T47D (cell line): ENCODE measurements around the gene DBN1.
"Not testable (repeated sequence)": the region's sequence is repeated elsewhere in the genome, so short reads cannot be mapped to it uniquely, and the experiment has no call there.

Experiments used
- DNase-seq, 2 experiments: peaks; one replicate each; pipeline versions ENCODE4 v3.0.0 to v3.0.0-alpha.2; 2011 to 2012; ENCODE audit warnings: low read depth in 1 of 2, low spot score in 1 of 2
- JUND ChIP-seq: IDR thresholded peaks from 2 replicates; pipeline ENCODE4 v1.6.1; 2012; ENCODE audit warnings: low read depth
- in situ Hi-C: cut with HindIII; loops from 2 replicates; pipeline ENCODE4 v1.10.0; 2016; ENCODE audit warnings: low sequenced_read_pairs, low pct_unique_long_range_greater_than_20kb

DBN1 gene

GRCh38 chr5:177493795-177494345 is 20.4 kb upstream of the DBN1 start:
- no peak for DNase-seq
- in situ Hi-C loops = no loop called here
- TF ChIP-seq JUND = no peak

GRCh38 chr5:177492841-177493240 is 19.4 kb upstream of the DBN1 start:
- DNase-seq = no peak
- in situ Hi-C loops = no loop called here
- no peak for TF ChIP-seq JUND

- in situ Hi-C loops = no loop called here
- DNase-seq = no peak
- TF ChIP-seq JUND = no peak
Observed at GRCh38 chr5:177491983-177492746, 18.7 kb upstream of the DBN1 start.

- in situ Hi-C loops = no loop called here
- DNase-seq = peak in 1 of 2 experiments; percentile 37
- no peak for TF ChIP-seq JUND
Observed at GRCh38 chr5:177491429-177491945, 18.1 kb upstream of the DBN1 start.

- no peak for DNase-seq
- in situ Hi-C loops = no loop called here
- no peak for TF ChIP-seq JUND
Observed at GRCh38 chr5:177490992-177491391, 17.6 kb upstream of the DBN1 start.

GRCh38 chr5:177490311-177490991 is 17.0 kb upstream of the DBN1 start:
- in situ Hi-C loops = no loop called here

GRCh38 chr5:177489119-177489716 is 15.8 kb upstream of the DBN1 start:
- no peak for DNase-seq
- in situ Hi-C loops = no loop called here

More at GRCh38 chr5:177490311-177490991, 17.0 kb upstream of the DBN1 start:
- no peak for TF ChIP-seq JUND
- no peak for DNase-seq

GRCh38 chr5:177487975-177488374 is 14.5 kb upstream of the DBN1 start:
- no peak for DNase-seq
- in situ Hi-C loops = no loop called here
- no peak for TF ChIP-seq JUND

More at GRCh38 chr5:177489119-177489716, 15.8 kb upstream of the DBN1 start:
- TF ChIP-seq JUND = no peak

- no peak for TF ChIP-seq JUND
- in situ Hi-C loops = no loop called here
Observed at GRCh38 chr5:177487144-177487543, 13.7 kb upstream of the DBN1 start.

GRCh38 chr5:177486256-177486655 is 12.8 kb upstream of the DBN1 start:
- TF ChIP-seq JUND = no peak
- in situ Hi-C loops = no loop called here

More at GRCh38 chr5:177487144-177487543, 13.7 kb upstream of the DBN1 start:
- DNase-seq = no peak

GRCh38 chr5:177485753-177486152 is 12.3 kb upstream of the DBN1 start:
- in situ Hi-C loops = not testable (repeated sequence)

More at GRCh38 chr5:177486256-177486655, 12.8 kb upstream of the DBN1 start:
- no peak for DNase-seq

GRCh38 chr5:177484902-177485549 is 11.6 kb upstream of the DBN1 start:
- no peak for TF ChIP-seq JUND
- in situ Hi-C loops = no loop called here
- no peak for DNase-seq

More at GRCh38 chr5:177485753-177486152, 12.3 kb upstream of the DBN1 start:
- DNase-seq = not testable (repeated sequence)
